ENCODE data around the gene ACTG2.

- TF ChIP-seq, protein P1, sequence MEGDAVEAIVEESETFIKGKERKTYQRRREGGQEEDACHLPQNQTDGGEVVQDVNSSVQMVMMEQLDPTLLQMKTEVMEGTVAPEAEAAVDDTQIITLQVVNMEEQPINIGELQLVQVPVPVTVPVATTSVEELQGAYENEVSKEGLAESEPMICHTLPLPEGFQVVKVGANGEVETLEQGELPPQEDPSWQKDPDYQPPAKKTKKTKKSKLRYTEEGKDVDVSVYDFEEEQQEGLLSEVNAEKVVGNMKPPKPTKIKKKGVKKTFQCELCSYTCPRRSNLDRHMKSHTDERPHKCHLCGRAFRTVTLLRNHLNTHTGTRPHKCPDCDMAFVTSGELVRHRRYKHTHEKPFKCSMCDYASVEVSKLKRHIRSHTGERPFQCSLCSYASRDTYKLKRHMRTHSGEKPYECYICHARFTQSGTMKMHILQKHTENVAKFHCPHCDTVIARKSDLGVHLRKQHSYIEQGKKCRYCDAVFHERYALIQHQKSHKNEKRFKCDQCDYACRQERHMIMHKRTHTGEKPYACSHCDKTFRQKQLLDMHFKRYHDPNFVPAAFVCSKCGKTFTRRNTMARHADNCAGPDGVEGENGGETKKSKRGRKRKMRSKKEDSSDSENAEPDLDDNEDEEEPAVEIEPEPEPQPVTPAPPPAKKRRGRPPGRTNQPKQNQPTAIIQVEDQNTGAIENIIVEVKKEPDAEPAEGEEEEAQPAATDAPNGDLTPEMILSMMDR (IDR thresholded peaks at IDR 0.05): no peak
- TF ChIP-seq POLR2A (IDR thresholded peaks at IDR 0.05; ENCODE audit: low read depth) (no peak), POLR2AphosphoS5 (IDR thresholded peaks at IDR 0.05) (no peak), EP300 (IDR thresholded peaks at IDR 0.05) (no peak)
Measured at GRCh38 chr2:73937899-73938298, 45.1 kb downstream of the ACTG2 start.
